ENCODE results near the gene PDZD2.

PDZD2 gene

DNA sequence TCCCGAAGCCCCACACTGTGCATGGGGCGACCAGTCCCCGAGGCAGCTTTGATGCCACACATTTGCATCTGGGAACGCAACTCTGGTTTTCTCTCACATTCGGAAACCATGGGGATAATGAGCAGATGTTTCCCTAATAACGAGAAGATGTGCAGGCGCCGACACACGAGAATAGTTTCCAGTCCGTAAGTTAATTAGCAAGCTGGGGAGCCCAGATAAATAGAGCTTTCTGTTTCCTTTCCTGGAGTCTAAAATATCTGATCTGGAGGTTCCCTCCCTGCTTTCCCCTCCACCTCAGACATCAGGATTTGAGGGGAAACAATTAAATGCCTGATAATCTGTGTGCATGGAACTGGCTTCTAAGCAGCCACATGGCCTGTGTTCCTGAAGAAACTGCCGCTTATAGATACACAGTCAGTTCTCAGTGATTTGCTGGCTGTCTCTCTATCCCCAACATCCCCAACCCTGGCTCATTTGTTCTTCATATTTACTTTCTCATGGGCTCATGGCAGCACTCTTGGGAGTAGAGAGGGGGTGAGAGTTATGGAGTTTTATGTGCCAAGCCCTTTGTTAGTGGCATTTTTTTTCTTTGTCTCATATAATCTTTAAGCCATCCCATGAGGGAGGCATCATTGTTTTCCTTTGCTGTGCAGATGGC, 62.8 kb downstream of the PDZD2 start:
- Histone ChIP-seq H3K4me3 (ENCODE audit: control insufficient read depth in 1 of 7, extremely low read depth in 1 of 7, insufficient read depth in 4 of 7, low read depth in 2 of 7, low read length in 6 of 7) (peak overlapping the region in 3 of 7 experiments; percentile 14 to 28 (median 19)), H3K27ac (ENCODE audit: insufficient read depth in 1 of 2, low read depth in 1 of 2, low read length in 2 of 2, poor library complexity in 1 of 2, severe bottlenecking in 2 of 2) (no peak overlapping the region), H3K9me3 (ENCODE audit: control extremely low read depth in 1 of 5, control insufficient read depth in 4 of 5, insufficient read depth in 2 of 5, low read depth in 1 of 5, low read length in 4 of 5) (no peaks in the 10 kb centered on the region), H3K27me3 (replicated peaks in 2 of 5; ENCODE audit: control insufficient read depth in 4 of 5, insufficient read depth in 5 of 5, low read length in 4 of 5) (peaks cover 0 to 4% (median 0%) of the 10 kb centered on the region in 5 experiments), H3K4me1 (ENCODE audit: control extremely low read depth in 1 of 4, control insufficient read depth in 4 of 4, insufficient read depth in 4 of 4, low read length in 3 of 4) (peaks cover 0 to 9% (median 0%) of the 10 kb centered on the region in 4 experiments), H3K36me3 (ENCODE audit: control insufficient read depth in 4 of 4, insufficient read depth in 4 of 4, low read length in 3 of 4) (no peaks in the 10 kb centered on the region)
- ChIA-PET CTCF (interaction anchor here (0.8 to 1.1 kb wide), 4 partner anchors 8 to 121 kb away, joined by 3 read pairs; no protein-coding TSS in a partner anchor), POLR2A (no interaction called here)
- WGBS (ENCODE audit: insufficient coverage): 41% methylated on average over 10 of the region's 11 CpGs
- DNase-seq: peak; percentile 18 to 83 (median 68)

DNA sequence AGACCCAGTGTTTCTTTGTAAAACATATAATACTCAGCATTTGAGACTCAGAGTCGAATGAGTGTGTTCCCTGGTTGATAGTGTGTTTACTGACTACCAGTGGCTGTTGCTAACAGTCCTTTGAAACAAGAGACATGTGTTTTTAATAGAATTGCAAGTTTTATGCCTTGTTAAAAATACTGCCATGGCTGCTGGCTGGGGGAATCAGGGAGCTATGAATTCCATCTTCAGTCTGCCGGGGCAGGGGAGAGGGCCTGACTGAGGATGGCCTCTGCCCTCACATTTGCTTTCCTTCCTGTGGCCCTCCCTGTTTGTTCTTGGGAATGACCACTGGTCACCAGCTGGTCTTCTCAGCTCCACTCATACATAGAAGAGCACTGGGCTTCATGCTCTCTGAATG, 63.8 kb downstream of the PDZD2 start:
- WGBS (ENCODE audit: insufficient coverage): 100% methylated on average over 1 of the region's 2 CpGs
- Histone ChIP-seq H3K36me3 (ENCODE audit: control insufficient read depth in 4 of 4, insufficient read depth in 4 of 4, low read length in 3 of 4) (no peaks in the 10 kb centered on the region), H3K9me3 (ENCODE audit: control extremely low read depth in 1 of 5, control insufficient read depth in 4 of 5, insufficient read depth in 2 of 5, low read depth in 1 of 5, low read length in 4 of 5) (no peaks in the 10 kb centered on the region), H3K27me3 (replicated peaks in 2 of 5; ENCODE audit: control insufficient read depth in 4 of 5, insufficient read depth in 5 of 5, low read length in 4 of 5) (peaks cover 0 to 4% (median 0%) of the 10 kb centered on the region in 5 experiments), H3K27ac (ENCODE audit: insufficient read depth in 1 of 2, low read depth in 1 of 2, low read length in 2 of 2, poor library complexity in 1 of 2, severe bottlenecking in 2 of 2) (no peak overlapping the region), H3K4me1 (ENCODE audit: control extremely low read depth in 1 of 4, control insufficient read depth in 4 of 4, insufficient read depth in 4 of 4, low read length in 3 of 4) (peaks cover 0 to 13% (median 0%) of the 10 kb centered on the region in 4 experiments), H3K4me3 (ENCODE audit: control insufficient read depth in 1 of 7, extremely low read depth in 1 of 7, insufficient read depth in 4 of 7, low read depth in 2 of 7, low read length in 6 of 7) (no peak overlapping the region)
- POLR2A ChIA-PET: no interaction called here
- DNase-seq: no peak
- CTCF ChIA-PET: no interaction called here

DNA sequence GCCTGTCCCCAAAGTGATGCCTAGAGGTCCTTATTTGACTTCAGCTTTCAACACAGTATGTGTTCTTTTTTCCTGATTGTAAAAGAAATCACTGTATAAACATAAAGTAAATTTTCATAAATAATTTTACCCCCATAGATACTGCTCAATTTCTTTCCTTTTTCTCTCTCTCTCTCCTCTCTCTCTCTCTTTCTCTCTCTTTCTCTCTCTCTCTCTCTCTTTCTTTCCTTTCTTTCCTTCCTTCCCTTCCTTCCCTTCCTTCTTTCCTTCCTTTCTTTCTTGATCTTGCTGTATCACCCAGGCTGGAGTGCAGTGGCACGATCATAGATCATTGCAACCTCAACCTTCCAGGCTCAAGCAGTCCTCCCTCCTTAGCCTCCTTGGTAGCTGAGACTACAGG, 64.8 kb downstream of the PDZD2 start:
- no peaks in the 10 kb centered on the region for H3K9me3 ChIP-seq (ENCODE audit: control extremely low read depth in 1 of 5, control insufficient read depth in 4 of 5, insufficient read depth in 2 of 5, low read depth in 1 of 5, low read length in 4 of 5)
- CTCF ChIA-PET: no interaction called here
- H3K27ac ChIP-seq (ENCODE audit: insufficient read depth in 1 of 2, low read depth in 1 of 2, low read length in 2 of 2, poor library complexity in 1 of 2, severe bottlenecking in 2 of 2): no peak overlapping the region
- no peak for DNase-seq
- POLR2A ChIA-PET: no interaction called here
- peaks cover 0 to 4% (median 0%) of the 10 kb centered on the region in 5 experiments for H3K27me3 ChIP-seq (replicated peaks in 2 of 5; ENCODE audit: control insufficient read depth in 4 of 5, insufficient read depth in 5 of 5, low read length in 4 of 5)
- H3K4me3 ChIP-seq (ENCODE audit: control insufficient read depth in 1 of 7, extremely low read depth in 1 of 7, insufficient read depth in 4 of 7, low read depth in 2 of 7, low read length in 6 of 7): no peak overlapping the region
- no CpG with 5 or more reads among the region's 1 CpG for WGBS (ENCODE audit: insufficient coverage)
- H3K36me3 ChIP-seq (ENCODE audit: control insufficient read depth in 4 of 4, insufficient read depth in 4 of 4, low read length in 3 of 4): no peaks in the 10 kb centered on the region
- H3K4me1 ChIP-seq (ENCODE audit: control extremely low read depth in 1 of 4, control insufficient read depth in 4 of 4, insufficient read depth in 4 of 4, low read length in 3 of 4): peaks cover 0 to 13% (median 0%) of the 10 kb centered on the region in 4 experiments

DNA sequence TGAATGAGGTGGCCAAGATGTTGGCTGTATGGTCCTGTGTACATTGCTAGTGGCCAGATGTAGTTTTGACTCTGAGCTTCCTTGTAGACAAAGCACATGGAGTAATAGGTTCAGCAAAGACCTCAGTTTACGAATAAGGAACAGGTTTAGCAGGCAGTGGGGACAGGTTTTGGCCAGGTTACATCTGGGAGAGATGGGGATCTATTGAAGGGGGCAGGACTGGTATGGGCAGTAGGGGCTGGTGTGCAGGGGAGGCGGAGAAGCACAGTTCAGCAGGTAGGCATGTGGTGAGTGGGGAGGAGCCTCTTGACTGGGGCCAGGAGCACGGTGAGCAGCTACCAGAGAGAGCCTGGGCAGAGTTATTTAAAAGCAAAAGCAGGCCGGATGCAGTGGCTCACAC, 67.3 kb downstream of the PDZD2 start:
- ChIA-PET CTCF (no interaction called here), POLR2A (no interaction called here)
- H3K27ac ChIP-seq (ENCODE audit: insufficient read depth in 1 of 2, low read depth in 1 of 2, low read length in 2 of 2, poor library complexity in 1 of 2, severe bottlenecking in 2 of 2): no peak overlapping the region
- no peaks in the 10 kb centered on the region for H3K27me3 ChIP-seq (replicated peaks in 2 of 5; ENCODE audit: control insufficient read depth in 4 of 5, insufficient read depth in 5 of 5, low read length in 4 of 5)
- 75% methylated on average over 4 of the region's 4 CpGs for WGBS (ENCODE audit: insufficient coverage)
- no peaks in the 10 kb centered on the region for H3K36me3 ChIP-seq (ENCODE audit: control insufficient read depth in 4 of 4, insufficient read depth in 4 of 4, low read length in 3 of 4)
- H3K4me3 ChIP-seq (ENCODE audit: control insufficient read depth in 1 of 7, extremely low read depth in 1 of 7, insufficient read depth in 4 of 7, low read depth in 2 of 7, low read length in 6 of 7): no peak overlapping the region
- DNase-seq: no peak
- H3K4me1 ChIP-seq (ENCODE audit: control extremely low read depth in 1 of 4, control insufficient read depth in 4 of 4, insufficient read depth in 4 of 4, low read length in 3 of 4): peaks cover 0 to 11% (median 0%) of the 10 kb centered on the region in 4 experiments
- H3K9me3 ChIP-seq (ENCODE audit: control extremely low read depth in 1 of 5, control insufficient read depth in 4 of 5, insufficient read depth in 2 of 5, low read depth in 1 of 5, low read length in 4 of 5): no peaks in the 10 kb centered on the region

- POLR2A ChIA-PET: no interaction called here
- CTCF ChIA-PET: interaction anchor here (0.8 kb wide), 1 partner anchor 56 kb away, joined by 3 read pairs; no protein-coding TSS in a partner anchor
- peak in 2 of 3 donors; percentile 56 to 70 for DNase-seq
- Histone ChIP-seq H3K4me1 (ENCODE audit: control extremely low read depth in 1 of 4, control insufficient read depth in 4 of 4, insufficient read depth in 4 of 4, low read length in 3 of 4) (peaks cover 0 to 4% (median 0%) of the 10 kb centered on the region in 4 experiments), H3K9me3 (ENCODE audit: control extremely low read depth in 1 of 5, control insufficient read depth in 4 of 5, insufficient read depth in 2 of 5, low read depth in 1 of 5, low read length in 4 of 5) (no peaks in the 10 kb centered on the region), H3K27ac (ENCODE audit: insufficient read depth in 1 of 2, low read depth in 1 of 2, low read length in 2 of 2, poor library complexity in 1 of 2, severe bottlenecking in 2 of 2) (no peak overlapping the region), H3K36me3 (ENCODE audit: control insufficient read depth in 4 of 4, insufficient read depth in 4 of 4, low read length in 3 of 4) (no peaks in the 10 kb centered on the region), H3K4me3 (ENCODE audit: control insufficient read depth in 1 of 7, extremely low read depth in 1 of 7, insufficient read depth in 4 of 7, low read depth in 2 of 7, low read length in 6 of 7) (no peak overlapping the region), H3K27me3 (replicated peaks in 2 of 5; ENCODE audit: control insufficient read depth in 4 of 5, insufficient read depth in 5 of 5, low read length in 4 of 5) (no peaks in the 10 kb centered on the region)
- 71% methylated on average over 2 of the region's 4 CpGs for WGBS (ENCODE audit: insufficient coverage)
These were observed 68.4 kb downstream of the PDZD2 start for GRCh38 chr5:31707329-31707728.

DNA sequence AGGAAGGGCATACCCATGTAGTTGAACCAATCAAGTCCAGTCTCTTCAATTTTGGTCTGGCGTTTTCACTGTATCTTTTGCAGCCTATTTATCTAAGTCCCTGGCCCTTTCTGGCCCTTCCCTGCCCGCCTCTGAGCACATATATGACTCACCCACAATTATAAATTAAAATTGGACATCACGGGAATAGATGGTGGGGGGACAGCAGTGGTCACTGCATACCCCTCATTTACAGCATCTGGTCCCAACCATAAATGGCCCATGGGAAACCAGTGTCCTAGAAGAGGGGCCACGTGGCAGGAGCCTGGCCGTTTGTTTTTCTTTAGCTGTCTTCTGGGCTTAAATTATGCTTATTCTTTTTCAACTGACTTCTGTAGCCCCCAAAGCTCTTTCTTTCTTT, 69.2 kb downstream of the PDZD2 start:
- H3K9me3 ChIP-seq (ENCODE audit: control extremely low read depth in 1 of 5, control insufficient read depth in 4 of 5, insufficient read depth in 2 of 5, low read depth in 1 of 5, low read length in 4 of 5): no peaks in the 10 kb centered on the region
- no peaks in the 10 kb centered on the region for H3K27me3 ChIP-seq (replicated peaks in 2 of 5; ENCODE audit: control insufficient read depth in 4 of 5, insufficient read depth in 5 of 5, low read length in 4 of 5)
- POLR2A ChIA-PET: no interaction called here
- 93% methylated on average over 2 of the region's 5 CpGs for WGBS (ENCODE audit: insufficient coverage)
- H3K36me3 ChIP-seq (ENCODE audit: control insufficient read depth in 4 of 4, insufficient read depth in 4 of 4, low read length in 3 of 4): no peaks in the 10 kb centered on the region
- H3K4me1 ChIP-seq (ENCODE audit: control extremely low read depth in 1 of 4, control insufficient read depth in 4 of 4, insufficient read depth in 4 of 4, low read length in 3 of 4): peaks cover 0 to 4% (median 0%) of the 10 kb centered on the region in 4 experiments
- no peak overlapping the region for H3K4me3 ChIP-seq (ENCODE audit: control insufficient read depth in 1 of 7, extremely low read depth in 1 of 7, insufficient read depth in 4 of 7, low read depth in 2 of 7, low read length in 6 of 7)
- CTCF ChIA-PET: interaction anchor here (0.8 kb wide), 1 partner anchor 55 kb away, joined by 3 read pairs; no protein-coding TSS in a partner anchor
- DNase-seq: no peak
- H3K27ac ChIP-seq (ENCODE audit: insufficient read depth in 1 of 2, low read depth in 1 of 2, low read length in 2 of 2, poor library complexity in 1 of 2, severe bottlenecking in 2 of 2): no peak overlapping the region

GRCh38 chr5:31711363-31711762, 72.4 kb downstream of the PDZD2 start:
- H3K27ac ChIP-seq (ENCODE audit: insufficient read depth in 1 of 2, low read depth in 1 of 2, low read length in 2 of 2, poor library complexity in 1 of 2, severe bottlenecking in 2 of 2): no peak overlapping the region
- ChIA-PET CTCF (interaction anchor here (1.2 to 1.5 kb wide), 2 partner anchors 10 to 114 kb away, joined by 3 read pairs; no protein-coding TSS in a partner anchor), POLR2A (no interaction called here)
- H3K36me3 ChIP-seq (ENCODE audit: control insufficient read depth in 4 of 4, insufficient read depth in 4 of 4, low read length in 3 of 4): no peaks in the 10 kb centered on the region
- no peaks in the 10 kb centered on the region for H3K27me3 ChIP-seq (replicated peaks in 2 of 5; ENCODE audit: control insufficient read depth in 4 of 5, insufficient read depth in 5 of 5, low read length in 4 of 5)
- H3K4me3 ChIP-seq (ENCODE audit: control insufficient read depth in 1 of 7, extremely low read depth in 1 of 7, insufficient read depth in 4 of 7, low read depth in 2 of 7, low read length in 6 of 7): no peak overlapping the region
- no peak for DNase-seq
- H3K9me3 ChIP-seq (ENCODE audit: control extremely low read depth in 1 of 5, control insufficient read depth in 4 of 5, insufficient read depth in 2 of 5, low read depth in 1 of 5, low read length in 4 of 5): no peaks in the 10 kb centered on the region
- WGBS (ENCODE audit: insufficient coverage): 78% methylated on average over 5 of the region's 6 CpGs
- H3K4me1 ChIP-seq (ENCODE audit: control extremely low read depth in 1 of 4, control insufficient read depth in 4 of 4, insufficient read depth in 4 of 4, low read length in 3 of 4): peaks cover 0 to 4% (median 0%) of the 10 kb centered on the region in 4 experiments
